ENCODE measurements around the gene TAC3. TPM values are rescaled to one million over a fixed set of nuclear protein-coding genes. Genes with fewer than 3 reads are reported as not detected.

TAC3 gene
- total RNA-seq, 1 experiment from 2014 or later: 6.2 TPM

- Histone ChIP-seq H4K5ac (ENCODE audit: insufficient read length, low read depth, low read length) (no peak overlapping the region), H4K8ac (replicated peaks; ENCODE audit: insufficient read length, low read depth, low read length) (no peak overlapping the region), H3K27ac (ENCODE audit: insufficient read length, low read depth, low read length) (no peak overlapping the region), H3K14ac (ENCODE audit: insufficient read depth, low read length) (no peak overlapping the region), H3K9me3 (ENCODE audit: control insufficient read depth, low read depth, low read length) (no peaks in the 10 kb centered on the region), H4K20me1 (ENCODE audit: control insufficient read depth, insufficient read depth, insufficient read length) (no peaks in the 10 kb centered on the region), H2BK20ac (ENCODE audit: low read depth, low read length, poor library complexity, severe bottlenecking) (no peak overlapping the region), H2BK15ac (ENCODE audit: low read depth, low read length) (no peak overlapping the region), H3K4ac (ENCODE audit: low read depth, low read length) (no peak overlapping the region), H3K4me1 (ENCODE audit: insufficient read depth, low read length) (no peaks in the 10 kb centered on the region), H2AK5ac (ENCODE audit: insufficient read length, low read length) (no peak overlapping the region), H3K23ac (ENCODE audit: insufficient read length, low read depth, low read length) (no peak overlapping the region), H3T11ph (ENCODE audit: low read length) (no peak overlapping the region), H3K9ac (ENCODE audit: extremely low read depth, insufficient read length, low read length) (no peak overlapping the region), H3K56ac (ENCODE audit: insufficient read length, low read depth, low read length) (no peak overlapping the region), H3K27me3 (ENCODE audit: insufficient read depth, low read length) (no peaks in the 10 kb centered on the region), H3K79me1 (ENCODE audit: insufficient read depth, low read depth, low read length, poor library complexity, severe bottlenecking) (no peaks in the 10 kb centered on the region), H3K23me2 (ENCODE audit: insufficient read length, low read depth, low read length, poor library complexity, severe bottlenecking) (no peaks in the 10 kb centered on the region), H2AFZ (ENCODE audit: low read length) (no peak overlapping the region), H3K18ac (ENCODE audit: insufficient read length, low read depth, low read length) (no peak overlapping the region), H3K79me2 (ENCODE audit: insufficient read depth, low read length) (no peaks in the 10 kb centered on the region), H2BK12ac (ENCODE audit: insufficient read length, low read depth, low read length) (no peak overlapping the region), H3K4me2 (ENCODE audit: insufficient read depth, insufficient read length, low read length) (no peak overlapping the region), H4K91ac (ENCODE audit: insufficient read length, low read depth, low read length) (no peak overlapping the region), H2BK120ac (ENCODE audit: low read depth, low read length, poor library complexity, severe bottlenecking) (no peak overlapping the region), H2BK5ac (ENCODE audit: insufficient read length, low read length) (no peak overlapping the region)
- peaks cover 3 to 4% of the 10 kb centered on the region in 2 experiments; a peak in 3 of 5 replicates for H3K9me3 Mint-ChIP-seq
- no peak for TF ChIP-seq CTCF (conservative IDR thresholded peaks at IDR 0.05)
- no peak for DNase-seq
- no peaks in the 10 kb centered on the region; the same call in 1 of the 2 replicates for H3K27me3 Mint-ChIP-seq (ENCODE audit: low read depth)
- no peaks in the 10 kb centered on the region for H3K4me1 Mint-ChIP-seq
- H3K4me3 Mint-ChIP-seq: no peak overlapping the region
- WGBS (ENCODE audit: extremely low coverage, insufficient read length, low lambda C conversion rate): no CpG with 5 or more reads among the region's 4 CpGs
- peaks cover 0 to 4% (median 0%) of the 10 kb centered on the region in 3 experiments; a peak in 2 of 7 replicates for H3K36me3 Mint-ChIP-seq (ENCODE audit: insufficient read depth in 1 of 3, low read depth in 3 of 3)
- H3K27ac Mint-ChIP-seq: no peak overlapping the region
Measured at GRCh38 chr12:56980941-56981530, 35.3 kb downstream of the TAC3 start.

All from H9 (cell line).